HCT116 (cell line): ENCODE measurements around the gene SLC2A4.

Experiments
- CTCF ChIP-seq, 3 experiments: fragments of 200-600 bp in 1 of 3; sonication (generic) in 1 of 3; IDR thresholded peaks in 2 of 3; conservative IDR thresholded peaks in 1 of 3; 2 replicates each; pipeline ENCODE4 v1.5.1; 2012 to 2017; ENCODE audit warnings: low read depth in 2 of 3, low read length in 2 of 3, antibody characterized with exemption in 1 of 3, borderline replicate concordance in 1 of 3, control low read depth in 1 of 3, mild to moderate bottlenecking in 1 of 3, mixed read lengths in 1 of 3, mixed run types in 1 of 3, moderate library complexity in 1 of 3; ENCODE audit not compliant: insufficient read depth in 1 of 3
- EZH2 ChIP-seq: fragments of 200-600 bp; sonication (generic); IDR thresholded peaks from 2 replicates; pipeline ENCODE4 v1.6.1; 2017; ENCODE audit warnings: antibody characterized with exemption, mixed run types
- POLR2A ChIP-seq: IDR thresholded peaks from 2 replicates; pipeline ENCODE4 v1.7.0; 2011; ENCODE audit warnings: borderline replicate concordance; ENCODE audit not compliant: insufficient read depth, insufficient read length; ENCODE audit errors: extremely low read depth
- YY1 ChIP-seq: IDR thresholded peaks from 2 replicates; pipeline ENCODE4 v1.6.1; 2011; ENCODE audit warnings: low read length, low read depth, moderate library complexity, mild to moderate bottlenecking; ENCODE audit not compliant: insufficient replicate concordance; ENCODE audit errors: extremely low read depth

GRCh38 chr17:7235693-7236665 lies 45.5 kb upstream of the SLC2A4 start:
- TF ChIP-seq POLR2A = no peak
- TF ChIP-seq CTCF (IDR thresholded peaks at IDR 0.05 in 2 of 3, conservative IDR thresholded peaks at IDR 0.05 in 1 of 3; ENCODE audit: borderline replicate concordance in 1 of 3, insufficient read depth in 1 of 3, low read depth in 2 of 3, low read length in 2 of 3) = no peak
- TF ChIP-seq EZH2 = no peak
- TF ChIP-seq YY1 = no peak
